ENCODE measurements around the gene RAP1GAP. TPM values are rescaled to one million over a fixed set of nuclear protein-coding genes. Genes with fewer than 3 reads are reported as not detected.

RAP1GAP gene
- total and polyA plus RNA-seq, 4 donors, result 5.6 to 64.7 (median 28.0) TPM

DNA sequence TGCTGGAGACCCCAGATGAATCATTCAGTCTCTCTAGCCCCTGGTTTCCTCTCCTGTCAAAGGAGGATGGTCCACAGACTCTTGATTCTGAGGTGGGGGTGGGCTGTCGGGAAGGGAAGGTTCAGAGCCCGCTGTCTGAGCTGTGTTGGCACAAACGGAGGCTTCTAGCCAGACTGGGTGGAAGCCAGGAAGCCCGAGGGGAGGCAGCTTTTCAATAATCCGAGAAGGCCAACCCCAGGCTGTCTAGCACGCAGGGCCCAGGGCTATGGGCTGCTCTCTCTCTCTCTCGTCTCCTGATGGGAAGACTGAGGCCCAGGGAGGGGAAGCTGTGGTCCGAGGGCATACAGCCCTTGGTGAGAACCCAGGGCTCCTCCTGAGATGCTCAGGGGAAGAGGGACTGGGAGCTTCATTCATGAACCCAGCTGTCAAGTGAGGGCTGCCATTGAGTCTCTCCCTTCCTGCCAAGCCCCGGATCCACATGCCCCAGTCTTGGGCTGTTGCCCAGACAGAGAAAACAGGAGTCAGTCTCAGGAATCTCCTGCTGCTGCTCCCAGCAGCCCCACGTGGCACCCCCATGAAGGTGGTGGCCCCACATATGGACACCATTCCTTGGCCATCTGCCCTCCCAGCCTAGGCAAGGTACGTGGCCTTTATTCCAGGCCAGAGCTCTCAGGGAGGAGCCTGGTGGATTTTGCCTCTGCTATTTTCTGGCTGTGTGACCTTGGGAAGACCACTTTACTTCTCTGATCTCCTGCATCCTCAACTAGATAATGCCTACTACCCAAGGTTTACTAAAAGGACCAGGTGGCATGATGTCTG, 44.4 kb downstream of the RAP1GAP start:
- Histone ChIP-seq H3K36me3 (ENCODE audit: control insufficient read depth in 4 of 4, insufficient read depth in 4 of 4, low read length in 4 of 4) (no peaks in the 10 kb centered on the region), H3K9me3 (ENCODE audit: control insufficient read depth in 4 of 4, insufficient read depth in 3 of 4, low read length in 3 of 4) (no peaks in the 10 kb centered on the region), H3K27ac (ENCODE audit: low read depth in 1 of 2, low read length in 1 of 2) (peak overlapping the region in 1 of 2 donors; percentile 48), H3K4me1 (ENCODE audit: control insufficient read depth in 5 of 5, insufficient read depth in 5 of 5, low read length in 5 of 5) (peaks cover 0 to 31% (median 7%) of the 10 kb centered on the region in 5 donors), H3K27me3 (ENCODE audit: control insufficient read depth in 3 of 3, insufficient read depth in 3 of 3, low read length in 2 of 3) (no peaks in the 10 kb centered on the region), H3K9ac (ENCODE audit: insufficient read depth in 1 of 2, low read length in 2 of 2) (no peak overlapping the region), H3K4me3 (no peak overlapping the region)
- TF ChIP-seq, protein P1, sequence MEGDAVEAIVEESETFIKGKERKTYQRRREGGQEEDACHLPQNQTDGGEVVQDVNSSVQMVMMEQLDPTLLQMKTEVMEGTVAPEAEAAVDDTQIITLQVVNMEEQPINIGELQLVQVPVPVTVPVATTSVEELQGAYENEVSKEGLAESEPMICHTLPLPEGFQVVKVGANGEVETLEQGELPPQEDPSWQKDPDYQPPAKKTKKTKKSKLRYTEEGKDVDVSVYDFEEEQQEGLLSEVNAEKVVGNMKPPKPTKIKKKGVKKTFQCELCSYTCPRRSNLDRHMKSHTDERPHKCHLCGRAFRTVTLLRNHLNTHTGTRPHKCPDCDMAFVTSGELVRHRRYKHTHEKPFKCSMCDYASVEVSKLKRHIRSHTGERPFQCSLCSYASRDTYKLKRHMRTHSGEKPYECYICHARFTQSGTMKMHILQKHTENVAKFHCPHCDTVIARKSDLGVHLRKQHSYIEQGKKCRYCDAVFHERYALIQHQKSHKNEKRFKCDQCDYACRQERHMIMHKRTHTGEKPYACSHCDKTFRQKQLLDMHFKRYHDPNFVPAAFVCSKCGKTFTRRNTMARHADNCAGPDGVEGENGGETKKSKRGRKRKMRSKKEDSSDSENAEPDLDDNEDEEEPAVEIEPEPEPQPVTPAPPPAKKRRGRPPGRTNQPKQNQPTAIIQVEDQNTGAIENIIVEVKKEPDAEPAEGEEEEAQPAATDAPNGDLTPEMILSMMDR (IDR thresholded peaks at IDR 0.05; ENCODE audit: control extremely low read depth, extremely low read depth), result no peak
- ATAC-seq (ENCODE audit: insufficient read depth, low FRiP score) (no peak), DNase-seq (no peak)
- WGBS, 2 donors, result 69 to 76% methylated on average over 10 to 11 of the region's 11 CpGs

DNA sequence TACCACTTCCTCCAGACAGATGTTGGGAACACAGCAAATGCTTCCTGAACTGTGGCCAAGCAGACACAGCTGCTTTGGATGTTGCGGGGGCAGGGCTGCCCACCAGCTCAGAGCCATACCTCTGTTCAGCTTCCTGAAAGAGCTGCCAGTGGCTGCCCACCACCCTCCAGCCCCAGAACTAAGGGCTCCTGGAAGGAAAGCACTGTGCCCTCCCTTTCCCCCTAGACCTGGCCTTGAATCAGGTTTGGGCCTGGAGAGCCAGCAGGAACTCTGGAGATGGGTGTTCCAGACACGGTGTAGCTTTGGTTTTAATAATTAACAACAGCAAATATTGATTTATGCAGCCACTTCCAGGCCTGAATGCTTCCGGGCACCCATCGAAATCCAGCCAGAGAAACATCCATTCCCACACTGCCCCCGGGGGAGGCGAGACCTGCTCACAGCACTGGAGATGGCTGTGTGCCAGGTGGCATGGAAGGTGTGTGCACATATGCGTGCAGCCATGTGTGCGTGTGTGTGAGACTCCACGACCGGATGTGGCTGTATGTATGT, 45.7 kb downstream of the RAP1GAP start:
- H3K27me3 ChIP-seq (ENCODE audit: control insufficient read depth in 3 of 3, insufficient read depth in 3 of 3, low read length in 2 of 3), result no peaks in the 10 kb centered on the region
- TF ChIP-seq, protein P1 (IDR thresholded peaks at IDR 0.05; ENCODE audit: control extremely low read depth, extremely low read depth), result no peak
- WGBS, 2 donors, result 57 to 64% methylated on average over 10 of the region's 10 CpGs
- H3K9me3 ChIP-seq (ENCODE audit: control insufficient read depth in 4 of 4, insufficient read depth in 3 of 4, low read length in 3 of 4), result no peaks in the 10 kb centered on the region
- peak; percentile 67 to 86 (median 79) for DNase-seq
- no peaks in the 10 kb centered on the region for H3K36me3 ChIP-seq (ENCODE audit: control insufficient read depth in 4 of 4, insufficient read depth in 4 of 4, low read length in 4 of 4)
- no peak for ATAC-seq (ENCODE audit: insufficient read depth, low FRiP score)
- H3K4me1 ChIP-seq (ENCODE audit: control insufficient read depth in 5 of 5, insufficient read depth in 5 of 5, low read length in 5 of 5), result peaks cover 0 to 44% (median 7%) of the 10 kb centered on the region in 5 donors
- H3K9ac ChIP-seq (ENCODE audit: insufficient read depth in 1 of 2, low read length in 2 of 2), result no peak overlapping the region
- H3K27ac ChIP-seq (ENCODE audit: low read depth in 1 of 2, low read length in 1 of 2), result peak overlapping the region in 1 of 2 donors; percentile 84
- H3K4me3 ChIP-seq, result no peak overlapping the region

DNA sequence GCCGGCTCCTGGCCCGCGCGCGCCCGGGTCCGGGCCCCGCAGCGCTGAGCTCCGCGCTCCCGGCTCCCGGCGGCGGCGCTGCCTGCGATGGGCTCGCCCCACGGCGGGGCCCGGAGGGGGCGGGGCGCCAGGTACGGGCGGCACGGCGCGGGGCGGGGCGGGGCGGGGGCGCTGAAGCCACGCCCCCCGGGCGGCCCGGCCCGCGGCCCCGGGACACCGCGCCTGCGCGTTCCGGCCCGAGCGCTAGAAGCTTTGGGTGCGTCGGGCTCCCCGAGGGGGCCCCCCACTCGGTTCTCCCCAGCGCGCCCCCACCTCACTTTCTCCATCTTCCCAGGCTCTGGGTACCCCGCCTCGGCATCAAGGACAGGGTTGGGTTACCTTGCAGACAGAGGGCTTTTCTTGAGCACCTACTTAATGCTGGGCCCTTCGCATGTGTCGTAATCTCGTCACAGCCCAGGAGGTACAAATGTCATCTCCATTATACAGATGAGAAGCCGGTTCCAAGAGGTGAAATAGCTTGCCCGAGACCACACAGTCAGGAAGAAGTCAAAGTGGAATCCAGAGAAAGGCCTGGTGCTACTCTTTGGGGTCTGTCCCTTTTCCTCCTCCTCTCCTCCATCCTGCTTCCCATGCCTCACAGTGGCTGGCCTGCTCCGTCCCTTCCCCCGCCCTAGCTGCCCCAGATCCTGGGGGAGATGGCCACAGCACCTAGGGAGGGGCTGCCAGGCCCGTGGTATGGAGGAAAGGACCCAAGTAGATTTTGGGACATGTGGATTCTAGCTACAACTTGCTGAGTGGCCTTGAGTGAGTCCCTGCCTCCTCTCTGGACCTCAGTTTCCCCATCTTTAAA, 46.5 kb downstream of the RAP1GAP start:
- whole genome bisulfite sequencing, 2 donors, result 7 to 19% methylated on average over 24 to 62 of the region's 62 CpGs

More for the DNA sequence above, 46.5 kb downstream of the RAP1GAP start:
- peak; percentile 22 to 53 (median 39) for DNase-seq
- Histone ChIP-seq H3K36me3 (ENCODE audit: control insufficient read depth in 4 of 4, insufficient read depth in 4 of 4, low read length in 4 of 4) (no peaks in the 10 kb centered on the region), H3K27ac (ENCODE audit: low read depth in 1 of 2, low read length in 1 of 2) (peak overlapping the region in 1 of 2 donors; percentile 84), H3K9me3 (ENCODE audit: control insufficient read depth in 4 of 4, insufficient read depth in 3 of 4, low read length in 3 of 4) (no peaks in the 10 kb centered on the region), H3K27me3 (ENCODE audit: control insufficient read depth in 3 of 3, insufficient read depth in 3 of 3, low read length in 2 of 3) (no peaks in the 10 kb centered on the region), H3K4me3 (no peak overlapping the region), H3K9ac (ENCODE audit: insufficient read depth in 1 of 2, low read length in 2 of 2) (peak overlapping the region in 1 of 2 donors; percentile 15), H3K4me1 (ENCODE audit: control insufficient read depth in 5 of 5, insufficient read depth in 5 of 5, low read length in 5 of 5) (peaks cover 0 to 49% (median 7%) of the 10 kb centered on the region in 5 donors)
- ATAC-seq (ENCODE audit: insufficient read depth, low FRiP score), result peak; percentile 68
- TF ChIP-seq, protein P1 (IDR thresholded peaks at IDR 0.05; ENCODE audit: control extremely low read depth, extremely low read depth), result no peak
